ENCODE data around the gene CCDC183. TPM values are rescaled to one million over a fixed set of nuclear protein-coding genes. Genes with fewer than 3 reads are reported as not detected.
"Not testable (repeated sequence)": the region's sequence is repeated elsewhere in the genome, so short reads cannot be mapped to it uniquely, and the experiment has no call there.

CCDC183 gene
- total RNA-seq = 2.0 TPM

GRCh38 chr9:136796238-136796774, at the start of gene CCDC183:
TSS of gene CCDC183 (plus strand) at chr9:136796338. CDS start at chr9:136796398, 60 bp downstream.
- FAIRE-seq = no peak
- no peak for DNase-seq (ENCODE audit: low spot score in 2 of 2)

DNA sequence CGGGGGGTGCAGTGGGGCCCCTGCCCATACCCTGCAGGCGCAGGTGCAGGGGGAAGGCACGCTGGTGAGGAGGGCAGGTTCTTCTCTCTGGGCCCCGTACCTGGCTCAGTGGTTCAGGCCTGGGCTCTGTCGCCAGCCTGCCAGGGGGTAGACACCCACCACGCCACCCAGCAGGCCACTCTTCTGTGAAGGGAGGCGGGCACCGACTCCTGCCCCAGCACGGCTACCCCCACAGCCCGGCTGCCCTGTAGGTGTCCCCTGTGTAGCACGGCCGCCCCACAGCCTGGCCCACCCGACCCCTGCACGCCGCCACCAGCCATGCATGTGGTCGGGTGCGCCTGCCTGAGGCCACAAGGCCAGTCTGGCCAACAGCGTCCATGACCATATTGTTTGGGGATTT, 49.5 kb upstream of the CCDC183 start:
- DNase-seq (ENCODE audit: low spot score in 2 of 2) (no peak), FAIRE-seq (no peak)

DNA sequence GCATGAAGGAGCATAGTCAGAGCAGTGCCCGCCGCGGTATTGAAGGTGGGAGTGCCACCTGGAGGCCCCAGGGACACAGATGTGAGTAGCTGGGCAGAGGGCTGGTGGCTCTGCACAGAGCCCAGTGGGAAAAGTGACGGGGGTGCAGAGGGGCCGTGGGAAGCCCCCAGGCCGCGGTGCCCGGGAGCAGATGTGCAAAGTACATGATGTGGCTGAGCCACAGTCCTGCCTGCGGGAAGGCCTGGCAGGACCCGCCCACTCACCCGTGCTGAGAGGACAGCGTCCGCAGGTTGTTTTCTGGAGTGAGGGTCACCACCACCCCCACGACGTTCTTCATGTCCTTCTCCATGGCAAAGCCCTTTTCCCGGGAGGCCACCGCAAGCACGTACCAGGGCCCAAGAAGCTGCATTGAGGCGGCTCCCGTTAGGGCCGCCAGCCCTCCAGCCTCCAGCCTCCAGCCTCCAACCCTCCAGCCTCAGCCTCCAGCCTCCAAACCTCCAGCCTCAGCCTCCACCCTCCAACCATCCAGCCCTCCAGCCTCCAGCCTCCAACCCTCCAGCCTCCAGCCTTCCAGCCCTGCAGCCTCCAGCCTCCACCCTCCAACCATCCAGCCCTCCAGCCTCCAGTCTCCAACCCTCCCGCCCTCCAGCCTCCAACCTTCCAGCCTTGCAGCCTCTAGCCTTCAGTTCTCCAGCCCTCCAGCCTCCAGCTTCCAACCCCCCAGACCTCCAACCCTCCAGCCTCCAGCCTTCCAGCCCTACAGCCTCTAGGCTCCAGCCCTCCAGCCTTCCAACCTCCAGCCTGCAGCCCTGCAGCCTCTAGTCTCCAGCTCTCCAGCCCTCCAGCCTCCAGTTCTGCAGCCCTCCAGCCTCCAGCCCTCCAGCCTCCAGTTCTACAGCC, 48.7 kb upstream of the CCDC183 start:
- FAIRE-seq = no peak

GRCh38 chr9:136748201-136748600, 47.9 kb upstream of the CCDC183 start, which contains the start of gene LCN6:
TSS of gene LCN6 (minus strand) at chr9:136748525. CDS start at chr9:136748483, 42 bp downstream.
- DNase-seq (ENCODE audit: low spot score in 2 of 2) (no peak), FAIRE-seq (no peak)

More for the DNA sequence above, 48.7 kb upstream of the CCDC183 start:
- DNase-seq (ENCODE audit: low spot score in 2 of 2) = no peak

DNA sequence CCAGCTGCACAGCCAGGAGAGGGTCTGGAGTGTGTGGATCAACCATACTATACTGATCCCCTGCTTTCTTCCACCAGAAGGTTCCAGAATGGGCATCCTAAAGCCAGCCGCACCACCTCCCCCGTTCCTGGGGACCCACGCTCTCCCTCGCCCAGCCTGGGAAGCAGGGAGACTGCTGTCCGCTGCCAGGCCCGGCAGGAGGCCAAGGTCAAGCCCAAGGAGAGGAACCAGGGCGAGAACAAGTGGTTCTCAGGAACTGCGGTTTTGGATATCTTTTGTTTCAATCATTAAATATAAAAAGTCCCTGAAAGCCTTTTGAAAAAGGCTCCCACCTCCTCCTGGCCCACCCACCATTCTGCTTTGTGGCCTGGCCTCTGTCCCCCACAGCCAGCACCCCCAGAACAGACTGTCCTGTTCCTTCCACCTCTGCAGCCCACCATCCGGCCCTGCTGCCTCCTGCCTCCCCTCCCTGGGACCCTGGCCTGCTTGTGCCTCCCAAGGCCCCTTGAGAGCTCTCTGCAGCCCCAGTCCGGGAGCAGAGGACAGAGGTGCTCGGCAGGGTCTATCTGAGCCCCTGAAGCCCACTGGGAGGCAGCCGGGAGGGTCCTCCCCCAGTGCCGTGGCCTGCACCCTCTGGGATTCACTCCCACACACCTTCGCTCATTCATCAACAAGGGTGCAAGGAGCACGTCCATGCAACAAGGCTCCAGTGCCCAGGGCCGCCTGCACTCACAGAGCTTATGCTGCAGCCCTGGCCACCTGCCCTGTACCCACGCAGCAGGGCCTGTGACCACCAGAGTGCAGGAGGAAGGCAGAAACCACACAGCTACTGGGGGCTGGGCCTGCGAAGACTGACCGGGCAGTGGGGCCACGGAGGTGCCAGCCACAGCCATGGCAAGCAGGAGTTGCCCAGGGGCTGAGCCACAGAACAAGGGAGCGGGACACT, 47.2 kb upstream of the CCDC183 start:
- FAIRE-seq = no peak
- no peak for DNase-seq (ENCODE audit: low spot score in 2 of 2)

GRCh38 chr9:136750526-136750925, 45.6 kb upstream of the CCDC183 start:
- FAIRE-seq (no peak), DNase-seq (ENCODE audit: low spot score in 2 of 2) (no peak)

GRCh38 chr9:136751244-136751643, 44.9 kb upstream of the CCDC183 start:
- no peak for DNase-seq (ENCODE audit: low spot score in 2 of 2)
- no peak for FAIRE-seq

DNA sequence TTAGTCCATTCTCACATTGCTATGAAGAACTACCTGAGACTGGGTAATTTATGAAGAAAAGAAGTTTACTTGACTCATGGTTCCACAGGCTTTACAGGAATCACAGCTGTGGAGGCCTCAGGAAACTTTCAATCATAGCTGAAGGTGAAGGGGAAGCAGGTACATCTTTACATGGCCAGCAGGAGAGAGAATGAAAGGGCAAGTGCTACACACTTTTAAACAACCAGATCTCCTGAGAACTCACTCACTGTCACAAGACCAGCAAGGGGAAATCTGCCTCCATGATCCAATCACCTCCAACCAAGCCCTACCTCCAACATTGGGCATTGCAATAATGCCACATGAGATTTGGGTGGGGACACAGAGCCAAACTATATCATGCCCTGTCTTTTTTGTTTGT, 44.3 kb upstream of the CCDC183 start:
- FAIRE-seq = no peak
- no peak for DNase-seq (ENCODE audit: low spot score in 2 of 2)

- DNase-seq (ENCODE audit: low spot score in 2 of 2) (no peak), FAIRE-seq (no peak)
Measured at GRCh38 chr9:136753371-136754058, 42.6 kb upstream of the CCDC183 start.

DNA sequence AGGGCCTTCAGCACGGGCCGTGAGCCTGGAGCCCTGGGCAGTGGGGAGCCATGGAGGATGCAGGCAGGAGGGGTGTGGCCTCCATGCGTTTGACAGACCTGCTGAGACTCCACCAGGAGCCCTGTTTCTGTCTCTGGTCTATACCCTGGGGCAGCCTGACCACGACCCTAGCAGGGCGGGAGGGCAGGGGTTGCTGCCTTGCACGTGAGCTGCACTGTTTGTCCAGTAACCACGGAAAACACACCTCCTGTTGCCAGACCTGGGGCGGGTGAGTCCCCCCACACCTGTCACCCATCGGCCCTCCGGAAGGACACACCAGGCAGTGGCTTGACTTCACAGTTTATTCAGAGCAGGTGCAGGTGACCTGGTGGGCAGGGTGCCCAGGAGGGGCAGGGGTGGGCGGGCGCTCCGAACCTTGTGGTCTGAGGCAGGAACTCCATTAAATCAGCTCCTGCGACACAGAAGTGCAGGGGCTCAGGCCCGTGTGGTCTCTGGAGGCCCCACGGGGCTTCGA, 42.0 kb upstream of the CCDC183 start:
- FAIRE-seq = no peak
- DNase-seq (ENCODE audit: low spot score in 2 of 2) = no peak

GRCh38 chr9:136754626-136755301, 41.4 kb upstream of the CCDC183 start:
- DNase-seq (ENCODE audit: low spot score in 2 of 2) (no peak), FAIRE-seq (no peak)

DNA sequence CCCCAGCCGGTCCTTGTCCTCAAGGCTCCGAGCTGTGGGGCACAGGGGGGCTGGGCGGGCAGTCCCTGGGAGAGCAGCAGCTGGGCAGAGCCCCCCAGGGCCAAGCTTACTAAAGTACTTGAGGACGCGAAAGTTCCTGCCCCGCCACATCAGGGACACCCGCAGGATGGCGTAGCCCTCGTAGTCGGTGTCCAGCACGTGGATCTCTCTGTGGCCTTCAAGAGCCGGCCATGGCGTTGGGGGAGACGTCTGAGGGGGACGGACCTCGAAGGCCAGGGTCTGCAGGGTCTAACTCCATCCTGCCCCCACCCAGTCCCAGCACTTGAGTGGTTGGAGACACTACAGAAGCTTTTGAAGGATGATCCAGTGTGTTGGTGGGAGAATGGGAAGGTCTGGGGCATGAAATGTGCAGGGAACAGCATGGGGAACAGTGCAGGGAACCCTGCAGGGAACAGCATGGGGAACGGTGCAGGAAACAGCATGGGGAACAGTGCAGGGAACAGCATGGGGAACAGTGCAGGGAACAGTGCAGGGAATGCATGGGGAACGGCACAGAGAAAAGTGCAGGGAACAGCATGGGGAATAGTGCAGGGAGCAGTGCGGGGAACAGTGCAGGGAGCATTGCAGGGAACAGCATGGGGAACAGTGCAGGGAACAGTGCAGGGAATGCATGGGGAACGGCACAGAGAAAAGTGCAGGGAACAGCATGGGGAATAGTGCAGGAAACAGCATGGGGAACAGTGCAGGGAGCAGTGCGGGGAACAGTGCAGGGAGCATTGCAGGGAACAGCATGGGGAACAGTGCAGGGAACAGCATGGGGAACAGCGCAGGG, 40.6 kb upstream of the CCDC183 start:
- not testable (repeated sequence) for FAIRE-seq; DNase-seq (ENCODE audit: low spot score in 2 of 2)

- no peak for DNase-seq (ENCODE audit: low spot score in 2 of 2)
- no peak for FAIRE-seq
Measured at GRCh38 chr9:136756134-136756438, 40.1 kb upstream of the CCDC183 start.

DNA sequence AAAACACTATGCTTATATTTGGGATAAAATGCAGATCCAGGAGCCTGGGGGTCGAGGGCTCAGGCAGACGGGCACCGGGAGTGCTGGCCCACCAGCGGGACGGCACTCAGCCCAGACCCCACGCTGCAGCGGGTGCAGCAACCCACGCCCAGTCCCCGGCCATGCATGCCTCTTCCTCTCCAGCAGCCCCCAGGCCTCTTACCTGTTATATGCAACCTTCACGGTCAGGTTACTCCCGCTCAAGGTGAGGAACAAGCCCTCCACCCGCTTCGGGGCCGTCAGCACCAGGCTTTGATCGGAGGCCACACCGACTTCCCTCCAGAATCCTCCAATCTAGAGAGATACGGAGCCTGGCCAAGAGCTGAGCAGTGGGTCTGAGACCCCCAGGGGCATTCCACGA, 39.3 kb upstream of the CCDC183 start:
- no peak for FAIRE-seq
- no peak for DNase-seq (ENCODE audit: low spot score in 2 of 2)

DNA sequence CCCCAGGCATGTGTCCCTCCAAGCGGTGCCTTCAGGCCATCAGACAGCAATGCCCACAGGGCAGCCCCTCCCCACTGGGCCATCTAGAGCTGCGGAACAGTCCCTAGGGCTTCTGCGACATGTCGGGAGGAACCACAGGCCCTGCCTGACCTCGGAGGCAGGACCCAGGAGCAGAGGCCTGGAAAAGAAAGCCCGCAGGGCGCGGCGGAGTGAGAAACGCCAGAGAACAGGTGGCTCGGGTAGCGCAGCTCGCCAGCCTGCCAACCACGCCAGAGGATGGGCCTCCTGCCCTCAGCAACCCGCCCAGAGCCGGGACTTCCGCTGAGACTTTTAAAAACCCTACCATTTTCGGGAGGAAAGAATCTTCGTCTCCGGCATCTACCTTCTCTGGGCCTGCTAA, 38.8 kb upstream of the CCDC183 start:
- FAIRE-seq (no peak), DNase-seq (ENCODE audit: low spot score in 2 of 2) (no peak)

DNA sequence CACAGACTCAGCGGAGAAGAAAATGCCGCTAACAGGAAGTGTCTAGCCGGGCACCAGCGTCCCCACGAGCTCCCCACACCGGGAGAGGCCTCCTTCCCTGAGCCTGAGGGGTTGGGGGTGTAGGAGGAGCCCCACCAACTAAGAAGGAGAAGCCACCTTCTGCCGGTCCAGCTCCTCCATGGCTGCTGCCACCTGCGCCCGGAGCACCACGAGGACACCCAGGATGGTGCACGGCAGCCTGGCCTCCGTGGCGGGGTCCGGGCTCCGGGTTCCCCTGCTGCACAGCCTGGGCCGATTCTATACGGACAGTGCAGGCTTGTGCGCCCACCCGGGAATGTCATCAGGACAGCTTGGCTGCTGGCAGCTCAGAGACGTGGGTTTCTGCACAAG, 38.4 kb upstream of the CCDC183 start:
- DNase-seq (ENCODE audit: low spot score in 2 of 2) (no peak), FAIRE-seq (no peak)

DNA sequence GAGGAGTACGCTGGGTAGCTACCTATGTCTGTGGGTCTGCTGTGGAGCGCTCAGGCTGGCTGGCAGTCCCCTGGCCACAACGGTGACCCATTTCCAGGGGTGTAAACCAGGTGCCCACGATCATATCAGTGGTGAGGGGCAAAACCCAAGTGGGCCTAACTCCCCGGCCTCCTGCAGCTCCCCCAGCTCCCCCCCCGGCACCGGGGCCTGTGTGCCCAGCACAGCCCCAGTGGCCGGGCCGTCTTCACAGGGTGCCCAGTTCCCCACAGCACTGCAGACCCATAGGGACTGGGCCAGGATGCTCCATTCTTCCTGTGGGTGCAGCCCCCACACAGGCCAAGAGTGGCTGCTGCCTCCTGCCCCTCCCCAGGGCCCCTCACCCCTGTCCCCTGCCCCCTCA, 37.1 kb upstream of the CCDC183 start:
- FAIRE-seq (no peak), DNase-seq (ENCODE audit: low spot score in 2 of 2) (no peak)

- FAIRE-seq = no peak
- no peak for DNase-seq (ENCODE audit: low spot score in 2 of 2)
Measured at GRCh38 chr9:136759436-136760325, 36.5 kb upstream of the CCDC183 start.

Measured in frontal cortex (tissue), 4 donors.